HG03280 (cell line): ENCODE measurements around the gene PRICKLE2.

ENCODE experiments used
- ATAC-seq: cut with Tn5 transposase; IDR thresholded peaks from one replicate; pipeline ENCODE4 v1.9.1; 2021; ENCODE audit warnings: mild to moderate bottlenecking, moderate library complexity; ENCODE audit not compliant: unreplicated experiment

The PRICKLE2 gene

DNA sequence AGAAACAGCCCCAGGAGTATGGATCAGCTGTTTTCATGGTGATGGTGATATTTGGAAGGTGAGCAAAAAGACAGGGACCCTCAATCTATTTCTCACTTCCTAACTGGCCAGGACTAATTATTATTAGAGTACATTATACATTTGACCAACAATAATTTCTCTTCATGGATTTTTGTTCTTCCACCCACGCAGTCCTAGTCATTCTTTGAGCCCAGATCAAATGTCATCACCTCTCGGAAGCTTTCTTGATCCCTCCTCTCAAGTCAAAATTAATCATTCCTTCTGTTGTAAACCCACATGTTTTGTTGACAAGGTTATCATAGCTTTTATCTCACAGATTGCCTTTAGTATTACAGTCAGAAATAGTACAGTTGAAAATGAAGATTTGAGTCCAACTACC is 29.2 kb upstream of the PRICKLE2 start:
- no peak for ATAC-seq

DNA sequence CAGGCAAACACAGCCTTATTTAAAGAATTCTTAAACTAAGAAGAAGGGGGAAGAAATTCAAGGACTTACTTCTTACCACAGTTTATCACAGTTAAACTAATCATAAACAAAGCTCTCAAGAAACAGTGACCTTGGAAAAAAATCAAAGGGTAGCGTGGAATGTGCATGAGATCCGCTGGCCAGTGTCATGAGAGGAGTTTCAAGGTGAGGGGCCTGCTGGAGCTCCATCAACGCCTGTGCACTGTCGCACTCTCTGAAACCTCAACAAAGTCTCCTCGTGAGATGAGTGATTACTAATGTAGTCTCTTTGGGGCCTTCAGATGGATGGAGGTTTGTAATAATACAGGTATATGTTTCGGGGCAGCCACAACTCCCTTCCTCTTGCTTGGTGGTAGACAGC is 28.4 kb upstream of the PRICKLE2 start:
- no peak for ATAC-seq

DNA sequence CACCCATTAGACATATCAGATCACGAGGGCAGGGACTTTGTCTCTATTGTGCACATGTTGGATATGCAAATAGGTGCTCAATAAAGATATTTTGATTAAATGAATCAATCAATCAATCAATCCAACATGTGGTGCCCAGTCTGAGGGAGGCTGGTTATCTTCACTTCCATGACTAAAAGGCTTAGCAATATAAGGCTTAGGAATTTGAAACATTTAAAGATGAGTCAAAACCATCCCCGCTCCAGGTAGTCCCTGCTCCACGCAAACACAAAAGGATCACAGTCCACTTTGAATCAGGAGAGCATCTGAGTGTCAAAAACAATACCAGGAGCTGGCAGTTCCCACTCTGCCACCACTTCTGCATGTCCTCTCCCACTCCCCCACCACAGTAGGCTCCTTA is 25.8 kb upstream of the PRICKLE2 start:
- ATAC-seq: no peak

DNA sequence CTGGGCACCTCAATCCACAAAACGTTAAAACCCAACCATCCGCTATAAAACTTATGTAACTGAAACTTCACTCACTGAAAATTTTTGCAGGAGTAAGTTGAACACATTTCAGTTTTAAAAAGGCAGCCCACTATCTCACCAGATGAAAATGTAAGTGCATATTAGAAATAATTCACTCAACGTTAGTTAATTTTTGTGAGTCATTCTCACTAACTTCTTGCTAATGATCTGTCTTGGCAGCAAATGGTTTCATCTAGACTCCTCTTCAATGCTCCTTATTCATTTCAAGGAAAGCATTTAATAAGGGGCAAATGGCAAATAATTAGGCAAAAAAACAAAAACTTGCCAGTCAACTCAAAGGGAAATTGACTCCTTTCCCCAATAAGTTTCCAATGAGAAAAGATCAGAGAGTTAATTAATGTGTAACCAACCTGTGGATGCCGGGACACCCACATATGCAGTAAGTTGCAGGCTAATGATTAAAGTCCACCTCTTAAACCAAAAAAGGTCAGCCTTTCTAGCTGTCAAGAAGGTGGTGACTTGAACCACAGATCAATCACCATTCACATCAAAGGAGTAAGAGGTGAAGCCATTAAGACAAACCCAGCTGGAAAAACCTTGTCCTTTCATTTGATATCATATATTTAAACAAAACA is 22.9 kb upstream of the PRICKLE2 start:
- ATAC-seq: no peak

DNA sequence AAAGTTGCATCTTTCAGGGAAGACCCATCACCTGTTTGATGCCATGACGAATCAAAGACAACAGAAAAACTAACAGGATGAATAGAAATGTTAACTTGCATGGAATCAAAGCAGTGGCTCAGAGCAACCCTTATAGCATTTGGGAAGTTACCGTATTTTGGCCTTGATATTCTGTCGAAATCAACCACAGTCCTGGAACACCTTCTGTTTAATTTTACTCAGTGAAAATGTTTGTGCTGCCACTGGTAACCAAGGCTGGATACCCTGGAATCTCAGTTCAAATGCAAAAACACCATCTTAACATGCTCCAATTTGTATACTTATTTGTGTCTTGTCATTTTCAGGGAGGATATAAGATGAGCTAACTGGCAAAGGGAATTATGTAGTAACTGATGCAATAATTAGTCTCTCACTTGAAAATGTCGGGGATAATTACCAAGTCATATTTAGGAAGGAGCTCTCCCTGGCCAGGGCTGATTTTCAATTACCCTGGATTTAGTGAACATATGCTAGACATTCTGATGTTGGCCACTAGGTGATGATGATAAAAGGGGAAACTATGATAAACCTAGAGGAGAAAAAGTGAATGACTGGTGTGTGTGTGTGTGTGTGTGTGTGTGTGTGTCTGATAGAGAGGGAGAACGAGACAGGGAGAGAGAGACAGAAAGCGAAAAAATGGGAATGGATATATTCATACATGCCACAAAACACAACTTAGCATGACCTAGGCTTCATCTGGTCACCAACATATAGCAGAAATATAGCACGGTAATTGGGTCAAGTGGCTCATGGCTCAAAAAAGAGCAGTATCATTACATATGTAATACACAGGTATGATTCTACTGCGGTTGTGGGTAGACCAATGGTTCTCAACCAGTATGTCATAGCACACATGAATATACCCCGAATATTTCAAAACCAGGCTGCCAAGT is 19.0 kb upstream of the PRICKLE2 start:
- ATAC-seq: peak; percentile 85

DNA sequence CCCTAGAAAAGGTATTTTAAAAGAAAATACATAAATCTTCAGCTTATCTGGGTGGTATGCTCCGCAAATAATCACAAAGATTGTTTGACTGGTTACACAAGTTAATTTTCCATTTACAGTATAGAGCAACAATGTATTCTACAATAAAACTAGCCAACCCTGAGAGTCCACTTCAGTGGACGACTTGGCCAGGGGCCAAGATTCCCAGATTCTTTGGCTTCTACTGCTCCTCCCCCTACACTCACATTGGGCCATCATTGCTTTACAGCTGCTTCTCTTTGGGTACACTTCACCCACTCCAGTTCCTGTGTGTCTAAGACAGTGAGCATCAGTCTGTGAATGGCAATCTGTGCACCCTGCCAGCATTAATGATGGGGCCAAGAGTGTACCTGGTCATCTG is 17.2 kb upstream of the PRICKLE2 start:
- no peak for ATAC-seq

DNA sequence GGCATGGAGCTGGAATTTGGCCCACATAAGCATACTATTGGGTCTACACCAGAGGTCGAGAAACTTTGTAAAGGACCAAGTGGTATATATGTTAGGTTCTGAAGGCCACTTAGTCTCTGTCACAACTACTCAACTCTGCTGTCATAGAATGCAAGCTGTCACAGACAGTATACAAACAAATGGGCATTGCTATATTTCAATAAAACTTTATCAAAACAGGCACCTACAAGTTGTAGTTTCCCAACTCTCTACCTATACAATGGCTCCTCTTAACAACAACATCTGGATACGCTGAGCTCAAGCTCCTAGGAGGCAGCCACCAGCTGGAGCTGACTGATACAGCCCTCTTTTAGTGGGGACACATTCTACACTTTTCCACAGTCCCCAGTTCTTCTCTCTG is 15.7 kb upstream of the PRICKLE2 start:
- no peak for ATAC-seq

DNA sequence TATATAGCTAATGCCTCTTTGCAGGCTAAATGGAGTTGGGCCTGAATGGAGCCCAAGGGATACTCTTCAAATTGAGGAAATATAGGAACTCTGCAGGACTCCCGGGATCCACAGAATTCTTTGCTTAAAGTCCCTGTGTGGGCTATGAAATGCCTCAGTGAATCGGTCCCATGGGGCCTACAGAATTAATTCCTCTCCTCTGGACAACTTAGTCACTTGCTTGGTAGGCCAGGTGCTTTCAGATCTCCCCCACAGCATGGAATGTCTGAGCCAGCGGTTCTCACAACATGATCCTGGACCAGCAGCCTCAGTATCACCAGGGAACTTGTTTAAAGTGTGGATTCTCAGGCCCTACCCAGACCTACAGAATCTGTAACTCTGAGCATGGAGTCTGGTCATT is 15.1 kb upstream of the PRICKLE2 start:
- ATAC-seq: no peak

DNA sequence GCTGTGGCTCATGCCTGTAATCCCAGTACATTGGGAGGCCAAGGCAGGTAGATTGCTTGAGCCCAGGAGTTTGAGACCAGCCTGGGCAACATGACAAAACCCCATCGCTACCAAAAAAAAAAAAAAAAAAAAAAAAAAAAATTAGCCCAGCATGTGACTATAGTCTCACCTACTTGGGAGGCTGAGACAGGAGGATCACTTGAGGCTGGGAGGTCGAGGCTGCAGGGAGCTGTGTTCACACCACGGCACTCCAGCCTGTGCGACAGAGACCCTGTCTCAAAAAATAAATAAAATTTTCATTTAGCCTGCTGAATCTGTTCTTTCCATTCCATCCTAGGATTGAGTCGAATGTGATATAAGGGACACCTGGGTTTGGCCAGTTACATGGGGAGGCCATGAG is 14.6 kb upstream of the PRICKLE2 start:
- no peak for ATAC-seq

DNA sequence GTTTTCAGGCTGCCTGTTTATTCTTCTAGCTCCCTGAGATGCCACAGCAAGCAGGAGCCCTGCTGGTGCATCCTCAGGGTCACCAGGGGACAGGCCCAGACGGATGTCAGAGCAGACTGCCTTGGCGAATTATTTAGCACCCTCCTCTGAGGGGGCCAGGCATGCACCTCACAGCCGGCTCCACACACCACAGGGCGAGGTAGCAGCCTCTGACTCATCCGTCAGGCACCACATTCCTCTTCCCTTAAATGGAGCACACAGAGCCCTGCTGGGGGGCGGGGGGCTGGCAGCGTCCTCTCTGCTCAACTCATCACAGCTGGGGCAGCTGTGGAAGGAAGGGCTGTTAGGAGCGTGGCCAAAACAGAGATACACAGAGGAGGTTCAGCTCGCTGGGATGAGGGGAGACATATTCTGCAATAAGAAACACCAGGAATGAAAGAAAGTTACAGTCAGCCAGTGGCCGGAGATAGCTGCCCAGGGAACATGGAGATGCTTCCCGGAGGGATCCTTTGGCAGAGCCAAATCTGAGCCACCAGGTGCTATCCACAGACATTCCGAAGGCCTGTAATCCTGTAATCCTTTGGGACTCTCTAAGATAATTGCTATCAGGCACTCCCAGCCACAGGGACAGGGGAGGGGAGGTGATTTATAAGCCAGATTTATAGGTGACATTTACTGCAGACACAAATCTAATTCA is 13.9 kb upstream of the PRICKLE2 start:
- no peak for ATAC-seq

DNA sequence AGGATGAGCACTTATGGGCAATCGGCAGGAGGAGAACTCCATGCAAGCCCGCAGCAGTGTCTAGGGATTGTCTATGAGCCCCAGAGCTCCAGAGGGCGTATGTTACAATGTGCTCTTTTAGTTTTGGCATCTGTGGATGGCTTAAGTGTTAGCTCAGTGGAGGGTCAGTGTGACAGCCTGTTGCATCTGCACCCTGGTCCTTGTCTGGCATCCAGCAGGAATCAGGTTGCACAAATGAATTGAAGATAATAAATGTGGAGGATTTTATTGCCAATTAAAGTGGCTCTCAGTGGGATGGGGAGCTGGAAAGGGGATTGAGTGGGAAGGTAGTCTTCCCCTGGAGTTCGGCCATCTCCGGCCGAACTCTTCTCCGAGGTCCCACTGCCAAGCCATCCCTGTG is 11.8 kb upstream of the PRICKLE2 start:
- ATAC-seq: no peak

DNA sequence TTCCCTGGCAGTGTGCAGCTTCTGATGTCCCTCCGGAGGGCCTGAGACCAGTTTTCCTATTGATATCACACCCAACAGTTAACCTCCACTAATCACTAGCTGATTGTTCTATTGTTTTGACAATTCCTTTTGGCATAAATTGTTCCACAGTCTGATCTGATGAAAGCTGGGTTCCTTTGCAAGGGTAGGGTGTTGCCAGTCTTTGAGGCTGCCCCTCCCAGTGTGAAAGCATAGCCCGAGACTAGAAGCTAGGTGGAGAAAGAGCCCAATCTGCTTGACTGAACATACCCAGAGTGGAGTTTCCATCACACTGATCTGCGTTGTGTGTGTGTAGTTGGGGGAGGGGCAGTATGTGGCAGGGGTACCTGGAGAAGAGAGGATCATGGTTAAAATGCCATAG is 10.3 kb upstream of the PRICKLE2 start:
- no peak for ATAC-seq

DNA sequence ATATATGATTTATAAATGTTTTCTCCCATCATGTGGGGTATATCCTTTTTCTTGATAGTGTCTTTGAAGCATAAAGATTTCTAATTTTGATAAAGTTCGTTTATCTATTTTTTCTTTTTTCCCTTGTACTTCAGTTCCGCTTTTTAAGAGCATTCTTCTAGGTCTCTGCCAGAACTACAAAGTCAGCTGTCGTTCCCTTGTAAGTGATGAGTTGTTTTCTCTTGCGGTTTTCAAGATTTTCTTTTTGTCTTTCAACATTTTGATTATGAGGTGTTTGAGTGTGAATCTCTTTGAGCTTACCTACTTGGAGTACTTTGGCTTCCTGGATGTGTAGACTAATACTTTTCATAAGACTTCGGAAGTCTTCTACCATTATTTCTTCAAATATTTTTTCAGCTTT is 9.3 kb upstream of the PRICKLE2 start:
- no peak for ATAC-seq

DNA sequence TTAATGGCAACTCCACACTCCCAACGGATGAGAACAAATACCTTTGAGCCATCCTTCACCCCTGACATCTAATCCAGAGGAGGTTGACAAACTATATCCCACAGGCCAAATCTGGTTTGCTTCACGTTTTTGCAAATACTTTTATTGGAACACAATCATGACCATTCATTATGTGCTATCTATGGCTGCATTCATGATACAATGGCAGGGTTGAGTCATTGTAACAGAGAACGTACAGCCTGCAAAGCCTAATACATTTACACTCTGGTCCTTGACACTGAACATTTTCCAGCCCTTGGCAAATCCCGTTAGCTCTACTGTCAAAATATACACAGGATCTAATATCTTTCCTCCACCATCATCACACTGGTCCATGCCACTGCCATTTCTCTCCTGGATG is 7.6 kb upstream of the PRICKLE2 start:
- ATAC-seq: no peak

DNA sequence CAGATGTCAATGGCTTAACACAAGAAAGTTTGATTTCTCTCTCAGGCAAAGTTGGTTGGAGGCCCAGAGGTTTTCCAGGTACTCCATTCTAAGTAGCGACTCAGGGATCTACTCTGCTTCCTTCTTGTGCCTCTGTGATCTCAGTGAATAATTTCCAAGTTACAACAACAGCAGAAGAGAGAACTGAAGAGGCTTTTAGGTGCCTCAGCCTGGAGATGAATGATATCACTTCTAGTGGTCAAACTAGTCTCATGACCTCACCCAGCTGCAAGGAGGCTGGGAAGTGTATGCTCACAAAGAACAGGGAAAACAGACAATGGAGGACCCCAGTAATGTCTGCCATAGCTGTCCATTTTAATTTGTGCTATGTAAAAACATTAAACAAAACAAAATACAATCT is 4.6 kb upstream of the PRICKLE2 start:
- no peak for ATAC-seq

DNA sequence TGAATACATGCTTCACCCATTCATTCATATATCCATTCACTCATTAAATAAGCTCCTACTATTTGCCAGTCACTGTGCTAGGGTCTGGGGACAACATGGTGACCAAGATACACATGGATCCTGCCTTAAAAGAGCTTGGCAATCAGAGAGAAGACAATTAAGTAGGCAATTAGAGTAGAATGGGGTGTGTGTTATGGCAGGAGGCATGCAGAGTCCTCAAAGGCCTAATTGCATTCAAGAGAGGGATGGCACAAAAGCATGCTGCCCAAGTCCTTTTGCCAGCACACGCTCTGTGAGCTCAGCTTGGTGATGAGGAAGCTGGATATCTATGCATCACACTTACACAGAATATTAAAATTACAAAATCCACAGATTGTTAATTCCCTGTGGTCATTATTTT is 2.8 kb upstream of the PRICKLE2 start:
- ATAC-seq: no peak

DNA sequence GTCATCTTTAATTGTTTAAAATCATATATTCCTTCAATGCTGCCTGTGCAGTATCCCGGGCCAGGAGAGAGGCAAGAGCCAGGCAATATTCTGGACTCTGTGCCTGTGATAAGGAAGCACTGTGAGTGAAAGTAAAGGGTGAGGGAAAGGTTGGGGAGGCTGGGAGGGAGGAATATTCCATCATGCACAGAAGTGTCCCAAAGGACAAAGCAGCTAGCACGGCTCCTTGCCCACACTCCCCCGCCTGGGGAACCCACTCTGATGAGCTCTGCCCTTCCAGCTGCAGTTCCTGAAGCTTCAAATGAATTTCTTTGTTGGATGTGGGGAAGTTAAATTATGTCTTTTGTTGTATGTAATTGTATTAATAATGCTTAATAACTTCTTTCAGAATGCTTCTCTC is 1.5 kb upstream of the PRICKLE2 start:
- ATAC-seq: no peak

DNA sequence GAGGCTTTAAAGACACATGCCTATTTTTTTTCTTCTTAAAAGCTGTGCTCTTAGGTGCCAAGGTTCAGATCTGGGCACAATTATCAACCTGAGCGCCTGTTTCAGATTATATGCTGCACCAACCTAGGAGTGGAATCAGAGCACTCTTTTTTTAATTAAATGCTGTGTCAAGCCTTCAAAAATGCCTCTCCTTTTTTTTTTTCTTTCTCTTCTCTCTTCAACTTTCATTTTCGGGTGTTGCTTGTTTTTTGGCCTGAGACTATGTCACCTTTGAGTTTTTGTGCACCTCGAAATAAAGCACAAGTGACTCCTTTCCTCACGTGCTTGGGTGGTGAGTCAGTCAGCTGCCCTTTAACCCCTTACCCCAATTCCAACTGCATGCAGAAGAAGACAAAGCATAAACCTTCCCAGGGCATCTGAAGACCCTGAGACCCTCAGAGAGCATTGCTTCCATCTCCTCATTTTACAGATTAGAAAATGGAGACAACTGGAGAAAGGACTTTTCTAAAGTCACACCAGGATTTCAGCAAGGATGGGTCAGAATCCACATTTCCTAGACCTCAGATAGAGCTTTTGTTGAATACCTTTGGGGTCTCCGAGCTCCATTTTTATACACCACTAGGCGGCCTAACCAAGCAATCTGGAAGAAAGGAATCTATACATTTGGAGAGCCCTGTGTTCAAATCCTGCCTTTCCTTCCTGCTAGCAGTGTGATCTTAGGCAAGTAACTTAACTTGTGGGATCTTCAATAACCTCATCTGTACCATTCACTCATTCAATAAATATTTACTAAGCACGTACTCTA is 631 bp upstream of the PRICKLE2 start:
- ATAC-seq: peak; percentile 23

DNA sequence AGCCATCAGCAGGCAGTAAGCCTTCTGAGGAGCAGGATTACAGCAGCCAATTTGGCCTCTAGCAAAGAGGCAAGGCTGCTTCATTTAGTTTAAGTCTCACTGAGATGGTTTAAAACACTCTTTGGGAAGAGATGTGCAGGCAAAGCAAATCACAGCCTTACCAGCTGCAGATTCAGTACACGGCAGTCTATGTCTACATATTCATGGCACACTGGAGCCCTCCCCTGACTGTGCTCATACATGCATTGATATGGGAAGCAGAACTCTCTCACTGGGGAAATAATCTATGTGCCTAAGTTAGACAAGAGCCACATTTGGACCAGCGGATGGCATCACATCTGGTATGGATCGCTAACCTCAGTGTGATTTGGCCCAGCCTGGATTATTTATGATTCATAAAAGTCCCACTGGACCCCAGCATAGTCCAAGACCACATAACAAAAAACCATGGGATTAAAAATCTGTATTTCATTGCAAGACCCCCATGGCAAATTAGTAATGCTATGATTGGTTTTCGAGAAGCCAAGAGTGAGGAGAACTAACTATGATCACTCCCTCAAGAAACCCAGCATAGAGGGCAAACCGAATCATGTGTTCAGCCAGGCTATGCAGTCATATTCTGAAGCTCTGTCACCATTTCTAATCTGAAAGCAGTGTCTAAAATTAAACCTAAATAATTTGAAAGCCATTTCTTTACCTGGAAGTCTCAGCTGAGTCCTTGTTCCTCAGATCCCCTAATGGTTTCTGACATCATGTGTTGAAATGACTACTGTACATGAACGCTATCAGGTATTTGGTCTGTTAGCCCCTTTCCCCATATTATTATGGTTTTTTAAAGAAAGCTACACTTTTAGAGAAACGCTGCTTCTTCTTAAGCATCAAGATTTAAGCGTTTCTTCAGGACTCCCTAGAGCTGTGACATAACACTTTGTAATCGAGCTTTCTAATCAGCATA is 1.2 kb downstream of the PRICKLE2 start:
- no peak for ATAC-seq
